ENCODE data around the gene ZYG11B.
"Not testable (repeated sequence)": the region's sequence is repeated elsewhere in the genome, so short reads cannot be mapped to it uniquely, and the experiment has no call there.

Gene ZYG11B

GRCh38 chr1:52839175-52839574 is 112.9 kb downstream of the ZYG11B start:
- not testable (repeated sequence) for H3K27ac Mint-ChIP-seq, H3K36me3 Mint-ChIP-seq, H3K9me3 Mint-ChIP-seq, H3K4me3 Mint-ChIP-seq, ATAC-seq
- peaks cover 13% of the 10 kb centered on the region for H3K4me1 Mint-ChIP-seq
- peaks cover 15% of the 10 kb centered on the region for H3K27me3 Mint-ChIP-seq

- Mint-ChIP-seq H3K27ac (peak within 1 kb of the TSS; percentile 73), H3K36me3 (no peaks in the 10 kb centered on the region), H3K4me1 (peaks cover 13% of the 10 kb centered on the region), H3K4me3 (peak within 1 kb of the TSS; percentile 78), H3K27me3 (peaks cover 15% of the 10 kb centered on the region), H3K9me3 (no peaks in the 10 kb centered on the region)
- ATAC-seq, result peak; percentile 97
Measured at GRCh38 chr1:52842643-52843310, 116.5 kb downstream of the ZYG11B start, which contains the start of gene ZYG11A. Gene ZYG11A, plus strand, starts transcription at chr1:52842760. Its CDS starts 124 bp downstream, at chr1:52842884.

- ATAC-seq, H3K9me3 Mint-ChIP-seq, H3K27ac Mint-ChIP-seq, H3K36me3 Mint-ChIP-seq, H3K4me3 Mint-ChIP-seq: not testable (repeated sequence)
- H3K27me3 Mint-ChIP-seq, result peaks cover 15% of the 10 kb centered on the region
- H3K4me1 Mint-ChIP-seq, result peaks cover 13% of the 10 kb centered on the region
Measured at GRCh38 chr1:52845119-52845518, 118.9 kb downstream of the ZYG11B start.

GRCh38 chr1:52848423-52848822 is 122.2 kb downstream of the ZYG11B start:
- Mint-ChIP-seq H3K27ac (no peak overlapping the region), H3K9me3 (no peaks in the 10 kb centered on the region), H3K4me1 (peaks cover 6% of the 10 kb centered on the region), H3K36me3 (no peaks in the 10 kb centered on the region), H3K27me3 (peaks cover 15% of the 10 kb centered on the region), H3K4me3 (no peak overlapping the region)
- ATAC-seq, result no peak

- Mint-ChIP-seq H3K9me3 (no peaks in the 10 kb centered on the region), H3K4me3 (no peak overlapping the region), H3K27ac (no peak overlapping the region), H3K36me3 (no peaks in the 10 kb centered on the region), H3K4me1 (no peaks in the 10 kb centered on the region), H3K27me3 (peaks cover 8% of the 10 kb centered on the region)
- no peak for ATAC-seq
Measured at GRCh38 chr1:52850951-52851350, 124.7 kb downstream of the ZYG11B start.

- H3K4me3 Mint-ChIP-seq, result no peak overlapping the region
- H3K36me3 Mint-ChIP-seq, result no peaks in the 10 kb centered on the region
Measured at GRCh38 chr1:52852854-52853253, 126.6 kb downstream of the ZYG11B start.

GRCh38 chr1:52855584-52855983 is 129.3 kb downstream of the ZYG11B start:
- Mint-ChIP-seq H3K4me1 (peaks cover 5% of the 10 kb centered on the region), H3K27me3 (peaks cover 5% of the 10 kb centered on the region)

More at GRCh38 chr1:52852854-52853253, 126.6 kb downstream of the ZYG11B start:
- H3K4me1 Mint-ChIP-seq, result no peaks in the 10 kb centered on the region
- no peak for ATAC-seq
- H3K9me3 Mint-ChIP-seq, result no peaks in the 10 kb centered on the region
- H3K27ac Mint-ChIP-seq, result no peak overlapping the region
- peaks cover 8% of the 10 kb centered on the region for H3K27me3 Mint-ChIP-seq

GRCh38 chr1:52856026-52856425 is 129.8 kb downstream of the ZYG11B start:
- Mint-ChIP-seq H3K4me3 (no peak overlapping the region), H3K27ac (no peak overlapping the region), H3K27me3 (peaks cover under 1% of the 10 kb centered on the region), H3K36me3 (no peaks in the 10 kb centered on the region), H3K9me3 (no peaks in the 10 kb centered on the region), H3K4me1 (peaks cover 5% of the 10 kb centered on the region)
- ATAC-seq, result no peak

More at GRCh38 chr1:52855584-52855983, 129.3 kb downstream of the ZYG11B start:
- Mint-ChIP-seq H3K4me3 (no peak overlapping the region), H3K36me3 (no peaks in the 10 kb centered on the region), H3K9me3 (no peaks in the 10 kb centered on the region), H3K27ac (no peak overlapping the region)
- ATAC-seq, result no peak

- Mint-ChIP-seq H3K36me3 (no peaks in the 10 kb centered on the region), H3K4me3 (no peak overlapping the region), H3K27ac (no peak overlapping the region), H3K27me3 (no peaks in the 10 kb centered on the region), H3K4me1 (peaks cover 5% of the 10 kb centered on the region), H3K9me3 (no peaks in the 10 kb centered on the region)
- no peak for ATAC-seq
Measured at GRCh38 chr1:52857443-52857842, 131.2 kb downstream of the ZYG11B start.

GRCh38 chr1:52862666-52863458 is 136.6 kb downstream of the ZYG11B start:
- Mint-ChIP-seq H3K4me1 (peaks cover 5% of the 10 kb centered on the region), H3K27ac (no peak overlapping the region), H3K4me3 (no peak overlapping the region), H3K36me3 (no peaks in the 10 kb centered on the region), H3K27me3 (no peaks in the 10 kb centered on the region), H3K9me3 (no peaks in the 10 kb centered on the region)
- ATAC-seq, result no peak

GRCh38 chr1:52867087-52867863 is 141.0 kb downstream of the ZYG11B start:
- Mint-ChIP-seq H3K27me3 (no peaks in the 10 kb centered on the region), H3K4me3 (no peak overlapping the region), H3K27ac (no peak overlapping the region), H3K9me3 (no peaks in the 10 kb centered on the region), H3K36me3 (no peaks in the 10 kb centered on the region), H3K4me1 (no peaks in the 10 kb centered on the region)
- peak; percentile 58 for ATAC-seq

GRCh38 chr1:52869727-52870126 is 143.5 kb downstream of the ZYG11B start:
- not testable (repeated sequence) for H3K4me3 Mint-ChIP-seq, ATAC-seq, H3K27me3 Mint-ChIP-seq, H3K27ac Mint-ChIP-seq, H3K9me3 Mint-ChIP-seq, H3K4me1 Mint-ChIP-seq, H3K36me3 Mint-ChIP-seq

GRCh38 chr1:52876843-52877242 is 150.6 kb downstream of the ZYG11B start:
- H3K36me3 Mint-ChIP-seq, result no peaks in the 10 kb centered on the region
- H3K4me3 Mint-ChIP-seq, result no peak overlapping the region
- H3K27ac Mint-ChIP-seq, result no peak overlapping the region
- no peaks in the 10 kb centered on the region for H3K27me3 Mint-ChIP-seq
- ATAC-seq, result no peak
- no peaks in the 10 kb centered on the region for H3K4me1 Mint-ChIP-seq
- no peaks in the 10 kb centered on the region for H3K9me3 Mint-ChIP-seq

All from stimulated activated memory B cell treated with anti-CD40 and anti-IgM and Interleukin-4, amounts not matched to agents 10 μg/mL and 1 μg/mL and 100 μg/mL, for 72 hours (primary cell).